RPMI8226 (cell line): ENCODE data around the gene KRTAP12-4.
"Not testable (repeated sequence)": the region's sequence is repeated elsewhere in the genome, so short reads cannot be mapped to it uniquely, and the experiment has no call there.

Experiments used
- DNase-seq: peaks from one replicate; pipeline ENCODE4 v3.0.0-alpha.2; 2015

KRTAP12-4 gene

DNA sequence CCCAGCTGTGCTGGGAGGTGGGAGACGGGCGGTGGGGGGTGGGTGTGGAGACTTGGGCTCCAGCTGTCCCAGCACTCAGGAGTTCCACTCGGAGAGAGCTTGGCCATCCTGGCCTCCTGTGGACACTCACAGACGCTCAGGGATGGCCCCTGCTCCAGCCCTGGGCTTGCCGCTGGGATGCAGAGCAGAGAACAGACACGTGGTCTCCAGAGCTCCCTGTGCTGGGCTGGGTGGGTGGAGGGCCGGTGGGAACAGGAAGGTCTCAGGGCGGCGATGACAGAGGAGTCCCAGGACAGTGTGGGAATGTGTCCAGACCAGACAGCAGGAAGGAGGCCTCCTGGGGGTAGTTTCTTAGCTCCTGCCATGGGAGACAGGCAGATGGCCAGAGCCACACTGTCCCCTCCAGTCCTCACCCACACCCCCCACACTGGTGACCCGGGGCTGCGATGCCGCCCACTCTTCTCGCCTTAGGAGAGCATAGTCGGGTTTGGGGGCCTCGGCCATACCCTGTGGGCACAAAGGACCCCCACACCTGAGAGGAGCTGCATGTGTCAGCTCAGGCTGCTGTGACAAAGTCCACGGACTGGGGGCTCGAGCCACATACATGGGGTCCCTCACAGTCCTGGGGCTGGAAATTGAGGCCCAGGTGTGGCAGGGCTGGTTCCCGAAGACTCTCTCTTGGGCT, 25.6 kb downstream of the KRTAP12-4 start:
- no peak for DNase-seq

DNA sequence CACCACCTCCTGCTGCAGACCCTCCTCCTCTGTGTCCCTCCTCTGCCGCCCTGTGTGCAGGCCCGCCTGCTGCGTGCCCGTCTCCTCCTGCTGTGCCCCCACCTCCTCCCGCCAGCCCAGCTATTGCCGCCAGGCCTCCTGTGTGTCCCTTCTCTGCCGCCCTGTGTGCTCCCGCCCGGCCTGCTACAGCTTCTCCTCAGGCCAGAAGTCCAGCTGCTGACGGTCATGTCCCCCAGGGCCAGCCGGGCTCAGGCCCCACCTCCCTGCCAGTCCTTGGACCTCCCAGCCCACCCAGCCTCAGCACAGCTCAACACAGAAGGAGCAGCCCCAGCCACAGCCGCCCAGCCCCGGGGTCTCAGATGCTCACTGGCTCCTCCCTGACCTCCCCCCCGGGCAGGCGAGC, 26.6 kb downstream of the KRTAP12-4 start:
- not testable (repeated sequence) for DNase-seq

DNA sequence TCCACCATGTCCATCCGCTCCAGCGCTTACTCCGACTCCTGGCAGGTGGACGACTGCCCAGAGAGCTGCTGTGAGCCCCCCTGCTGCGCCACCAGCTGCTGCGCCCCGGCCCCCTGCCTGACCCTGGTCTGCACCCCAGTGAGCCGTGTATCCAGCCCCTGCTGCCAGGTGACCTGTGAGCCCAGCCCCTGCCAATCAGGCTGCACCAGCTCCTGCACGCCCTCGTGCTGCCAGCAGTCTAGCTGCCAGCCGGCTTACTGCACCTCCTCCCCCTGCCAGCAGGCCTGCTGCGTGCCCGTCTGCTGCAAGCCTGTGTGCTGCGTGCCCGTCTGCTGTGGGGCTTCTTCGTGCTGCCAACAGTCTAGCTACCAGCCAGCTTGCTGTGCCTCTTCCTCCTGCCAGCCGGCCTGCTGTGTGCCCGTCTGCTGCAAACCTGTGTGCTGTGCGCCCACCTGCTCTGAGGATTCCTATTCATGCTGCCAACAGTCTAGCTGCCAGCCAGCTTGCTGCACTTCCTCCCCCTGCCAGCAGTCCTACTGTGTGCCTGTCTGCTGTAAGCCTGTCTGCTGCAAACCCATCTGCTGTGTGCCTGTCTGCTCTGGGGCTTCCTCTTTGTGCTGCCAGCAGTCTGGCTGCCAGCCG, 27.2 kb downstream of the KRTAP12-4 start:
- not testable (repeated sequence) for DNase-seq

DNA sequence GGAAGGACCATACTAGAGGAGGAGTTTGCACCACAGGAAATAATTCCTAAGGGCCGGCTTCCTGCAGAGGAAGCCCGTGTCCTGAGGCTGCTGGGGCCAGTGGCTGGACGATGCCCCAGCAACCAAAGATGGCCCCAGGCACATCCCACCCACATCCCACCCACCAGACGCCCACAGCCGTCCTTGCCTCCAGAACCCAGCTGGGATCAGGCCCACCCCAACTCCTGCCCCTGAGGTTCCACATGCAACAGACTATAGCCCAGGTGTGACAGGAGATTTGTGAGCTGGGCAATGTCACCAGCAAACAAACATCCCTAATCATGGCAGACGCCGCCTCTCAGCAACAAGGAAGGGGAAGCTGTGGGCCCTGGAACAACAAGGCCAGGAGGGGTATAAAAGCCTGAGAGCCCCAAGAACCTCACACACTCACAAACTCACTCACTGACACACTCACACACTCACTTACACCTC, 27.8 kb downstream of the KRTAP12-4 start, which contains the start of gene KRTAP10-9:
KRTAP10-9 (plus strand) TSS at position 421 of the 471 bp plus-strand sequence. CDS start 79 bp downstream, outside the sequence.
- DNase-seq, result no peak

DNA sequence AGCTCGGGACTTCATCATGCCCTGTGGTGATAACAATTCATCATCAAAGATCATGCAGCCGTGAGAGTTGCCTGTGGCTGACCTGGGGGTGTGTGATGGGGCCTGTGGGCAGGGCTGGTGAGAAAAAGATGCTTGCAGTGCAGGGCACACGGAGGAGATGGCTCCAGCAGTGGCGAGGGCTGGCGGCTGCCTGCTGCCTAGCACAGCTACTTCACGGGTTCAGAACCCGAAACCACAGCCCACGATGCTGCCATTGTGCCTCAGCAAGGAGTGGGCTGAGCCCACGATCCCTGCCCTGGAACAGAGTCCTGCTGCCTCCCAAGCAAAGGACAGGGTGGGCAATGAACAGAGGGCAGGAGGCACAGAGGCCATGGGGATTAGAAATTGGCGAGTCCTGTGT, 28.2 kb downstream of the KRTAP12-4 start:
- no peak for DNase-seq

DNA sequence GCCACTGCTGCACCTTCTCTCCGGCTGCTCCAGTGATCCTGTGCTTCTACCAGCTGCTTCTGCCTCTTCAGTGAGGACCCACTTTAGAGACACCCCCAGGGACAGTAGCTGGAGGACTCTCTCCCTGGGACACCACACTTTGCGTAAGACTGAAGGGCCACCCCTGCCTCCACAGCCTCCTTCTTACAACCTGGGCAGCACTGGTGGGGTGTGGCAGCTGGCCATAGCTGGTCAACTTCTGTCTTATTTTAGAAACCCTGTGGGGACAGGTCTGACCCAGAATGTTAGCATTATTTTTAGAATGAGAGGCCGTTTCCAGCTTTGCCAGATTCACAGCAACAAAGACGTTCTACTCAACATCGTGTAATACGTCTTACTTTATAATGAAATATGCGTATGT, 28.7 kb downstream of the KRTAP12-4 start:
- DNase-seq, result no peak

DNA sequence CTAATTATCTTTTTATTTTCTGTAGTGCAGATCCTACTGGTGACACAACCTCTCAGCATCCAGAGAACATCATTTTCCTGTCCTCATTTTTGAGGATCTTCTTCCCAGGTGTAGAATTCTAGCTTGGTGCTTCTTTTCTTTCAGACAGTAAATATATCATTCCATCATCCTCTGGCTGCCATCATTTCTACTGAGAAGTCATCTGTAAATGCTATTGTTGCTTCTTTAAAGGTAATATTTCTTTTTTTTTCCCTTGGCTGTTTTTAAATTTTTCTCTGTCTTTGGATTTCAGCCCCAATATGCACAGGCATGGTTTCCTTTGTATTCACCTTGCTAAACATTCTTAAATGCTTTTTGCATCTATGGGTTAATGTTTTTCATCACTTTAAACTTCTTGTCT, 30.9 kb downstream of the KRTAP12-4 start:
- DNase-seq, result no peak

DNA sequence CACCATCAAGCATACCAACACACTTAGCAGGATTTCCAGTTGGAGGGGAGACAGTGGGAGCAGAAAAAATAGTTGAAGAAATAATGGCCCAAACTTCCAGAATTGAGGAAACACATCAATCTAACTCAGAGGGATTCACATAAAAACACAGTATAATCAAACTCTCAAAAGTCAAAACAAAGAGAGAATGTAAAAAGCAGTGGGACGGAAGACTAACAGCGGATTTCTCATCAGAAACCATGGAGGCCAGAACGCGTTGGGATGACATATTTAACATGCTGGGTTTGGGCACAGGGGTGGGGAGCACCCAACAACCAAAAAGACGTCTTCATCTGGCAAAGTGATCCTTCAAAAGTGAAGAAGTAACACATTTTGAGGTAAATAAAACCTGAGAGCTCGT, 34.6 kb downstream of the KRTAP12-4 start:
- no peak for DNase-seq

DNA sequence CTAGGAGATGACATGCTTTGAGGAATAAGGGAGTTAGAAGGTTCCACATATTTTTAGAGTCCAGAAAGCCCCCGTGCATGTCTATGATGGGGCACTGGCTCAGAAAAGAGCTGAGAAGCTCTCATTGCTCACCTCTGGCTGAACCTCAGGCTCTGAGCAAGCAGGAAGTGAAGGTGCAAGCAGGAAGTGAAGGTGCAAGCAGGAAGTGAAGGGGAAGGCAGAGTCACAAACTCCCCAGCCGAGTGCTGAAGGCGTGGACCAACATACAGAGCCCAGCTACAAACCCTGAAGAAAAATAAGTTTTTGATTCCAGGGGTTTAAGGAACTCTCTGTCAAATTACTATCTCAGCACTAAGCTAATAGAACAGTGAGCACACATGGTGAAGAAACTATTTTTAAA, 35.5 kb downstream of the KRTAP12-4 start:
- peak; percentile 67 for DNase-seq

DNA sequence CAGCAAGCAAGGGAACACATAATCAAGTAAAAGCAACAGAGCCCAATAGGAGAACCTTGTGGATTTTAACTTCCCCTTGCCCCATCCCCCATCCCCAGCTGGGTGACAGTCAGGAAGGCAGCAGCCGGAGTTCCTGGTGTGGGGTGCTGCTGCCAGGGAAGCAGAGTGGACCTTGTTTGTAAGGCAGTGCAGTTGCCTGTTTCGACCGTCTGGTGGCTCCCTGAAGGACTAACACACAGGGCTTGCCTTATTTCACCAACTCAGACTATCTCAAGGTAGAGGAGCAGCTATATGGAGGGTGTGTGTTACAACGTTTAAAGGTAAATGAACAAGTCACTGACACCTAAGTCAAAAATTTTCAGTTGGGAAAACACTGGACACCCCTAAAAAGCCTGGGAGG, 36.0 kb downstream of the KRTAP12-4 start:
- peak; percentile 69 for DNase-seq

DNA sequence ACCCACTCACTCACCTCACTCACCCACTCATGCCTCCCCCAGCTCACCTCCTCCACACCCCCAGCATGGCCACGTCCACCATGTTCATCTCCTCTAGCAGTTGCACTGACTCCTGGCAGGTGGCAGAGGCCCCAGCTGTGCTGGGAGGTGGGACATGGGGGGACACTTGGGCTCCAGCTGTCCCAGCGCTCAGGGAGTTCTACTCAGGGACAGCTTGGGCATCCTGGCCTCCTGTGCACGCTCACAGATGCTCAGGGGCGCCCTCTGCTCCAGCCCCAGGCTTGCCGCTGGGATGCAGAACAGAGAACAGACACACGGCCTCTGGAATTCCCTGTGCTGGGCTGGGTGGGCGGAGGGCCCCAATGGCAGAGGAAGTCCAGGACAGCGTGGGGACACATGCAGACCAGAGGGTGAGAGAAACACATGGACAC, 37.4 kb downstream of the KRTAP12-4 start:
- no peak for DNase-seq

DNA sequence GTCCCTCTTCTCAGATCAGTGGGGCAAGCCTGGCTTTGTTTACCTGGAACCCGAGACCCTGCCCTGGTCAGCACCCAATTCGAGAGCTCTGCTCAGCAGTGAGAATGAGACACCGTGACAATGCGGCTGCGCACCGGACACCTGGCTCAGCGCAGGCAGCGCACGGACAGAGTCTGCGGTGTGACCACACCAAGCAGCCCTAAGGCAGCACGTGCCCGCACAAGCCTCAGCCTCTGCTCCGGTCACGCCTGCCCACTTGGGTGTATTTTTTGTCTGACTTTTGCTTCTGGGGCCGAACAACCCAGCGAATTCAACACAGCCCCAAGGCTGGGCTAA, 37.9 kb downstream of the KRTAP12-4 start:
- DNase-seq, result peak; percentile 80

DNA sequence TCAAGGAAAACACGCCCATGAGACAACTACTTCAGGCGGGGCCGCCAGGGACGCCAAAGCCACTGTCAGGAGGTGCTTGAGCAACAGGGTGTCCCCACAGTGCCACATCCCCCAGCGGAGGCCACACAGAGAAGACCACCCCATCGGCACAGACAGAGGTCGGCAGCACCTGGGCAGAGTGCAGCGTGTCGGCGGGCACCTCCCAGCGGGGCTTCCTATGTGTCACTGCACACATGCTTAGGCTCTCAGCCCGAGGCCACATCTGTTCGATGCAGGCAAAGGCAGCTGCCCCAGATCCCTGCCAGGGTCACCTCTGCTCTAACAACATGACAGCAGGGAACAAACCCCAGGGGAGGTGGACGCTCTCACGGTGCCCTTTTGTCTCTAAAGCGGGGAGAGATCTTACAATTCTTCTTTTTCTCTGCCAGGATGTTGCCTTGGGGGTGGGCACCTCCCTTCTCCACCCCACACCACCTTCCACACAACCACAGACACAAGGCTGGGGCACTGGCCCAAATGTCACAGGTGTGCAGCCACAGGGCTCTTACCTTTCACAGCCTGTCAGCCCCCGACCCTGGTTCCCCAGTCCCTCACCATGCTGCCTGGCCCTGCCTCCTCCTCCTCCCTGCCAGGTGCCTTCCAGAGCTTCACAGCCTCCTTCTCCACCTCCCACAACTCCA, 38.4 kb downstream of the KRTAP12-4 start:
- peak; percentile 75 for DNase-seq

DNA sequence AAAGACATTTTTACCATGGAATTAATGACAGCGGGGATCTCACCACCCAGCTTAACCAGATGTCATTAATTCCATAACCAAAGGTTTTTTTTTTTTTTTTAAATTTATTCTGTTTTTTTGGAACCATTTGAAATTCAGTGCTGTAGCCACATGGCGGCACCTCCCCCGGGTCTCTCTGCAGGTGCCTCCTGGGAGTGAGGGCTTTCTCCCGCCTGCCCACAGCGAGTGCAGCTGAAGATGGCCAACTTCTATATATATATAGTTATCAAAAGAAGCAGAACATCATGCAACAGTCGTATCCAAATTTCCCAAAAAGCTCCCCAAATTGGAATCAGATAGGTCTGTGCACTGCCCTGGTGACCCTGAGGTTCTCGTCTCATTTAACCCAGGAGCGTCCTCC, 39.0 kb downstream of the KRTAP12-4 start:
- DNase-seq, result peak; percentile 59

DNA sequence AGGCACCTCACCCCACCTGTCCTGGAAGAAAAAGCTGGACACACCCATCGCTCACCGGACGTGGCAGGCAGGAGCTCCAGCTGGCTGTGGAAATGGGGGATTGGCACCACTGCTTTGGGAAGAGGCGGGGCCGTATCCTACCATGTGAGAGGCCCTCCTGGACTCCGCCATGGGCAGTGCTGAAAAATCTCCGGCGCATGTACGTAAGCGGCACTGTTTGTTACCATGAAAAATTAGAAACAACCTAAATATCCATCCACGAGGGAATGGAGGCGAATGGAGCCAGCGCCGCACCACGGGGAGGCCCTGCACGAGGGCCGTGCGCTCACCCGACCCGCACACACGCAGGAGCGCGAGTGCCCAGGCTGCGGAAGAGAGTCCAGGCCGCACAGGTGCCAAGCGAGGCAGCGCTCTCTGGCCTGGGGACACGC, 39.5 kb downstream of the KRTAP12-4 start:
- DNase-seq, result no peak

DNA sequence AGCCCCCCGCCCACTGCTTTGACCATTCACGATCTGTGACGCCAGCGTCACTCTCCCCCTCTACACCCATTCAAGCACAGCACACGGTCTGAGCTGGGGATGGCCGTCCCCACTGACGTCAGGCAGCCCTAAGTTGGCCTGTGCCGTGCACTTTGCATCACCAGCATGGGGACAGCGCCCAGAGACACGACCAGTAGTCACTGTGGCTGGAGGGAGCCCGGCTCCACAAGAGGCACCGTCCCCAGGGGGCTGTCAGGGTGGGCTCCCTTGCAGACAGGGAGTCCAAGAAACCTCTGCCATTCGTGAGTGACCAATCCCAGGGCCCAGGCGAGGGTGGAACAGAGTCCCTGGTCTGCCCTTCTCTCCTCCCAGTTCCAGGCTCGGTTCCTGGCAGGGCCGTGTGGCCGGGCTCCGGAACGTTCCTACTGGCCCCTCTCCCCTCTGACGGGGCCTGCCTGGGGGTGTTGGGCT, 40.3 kb downstream of the KRTAP12-4 start:
- DNase-seq, result no peak

DNA sequence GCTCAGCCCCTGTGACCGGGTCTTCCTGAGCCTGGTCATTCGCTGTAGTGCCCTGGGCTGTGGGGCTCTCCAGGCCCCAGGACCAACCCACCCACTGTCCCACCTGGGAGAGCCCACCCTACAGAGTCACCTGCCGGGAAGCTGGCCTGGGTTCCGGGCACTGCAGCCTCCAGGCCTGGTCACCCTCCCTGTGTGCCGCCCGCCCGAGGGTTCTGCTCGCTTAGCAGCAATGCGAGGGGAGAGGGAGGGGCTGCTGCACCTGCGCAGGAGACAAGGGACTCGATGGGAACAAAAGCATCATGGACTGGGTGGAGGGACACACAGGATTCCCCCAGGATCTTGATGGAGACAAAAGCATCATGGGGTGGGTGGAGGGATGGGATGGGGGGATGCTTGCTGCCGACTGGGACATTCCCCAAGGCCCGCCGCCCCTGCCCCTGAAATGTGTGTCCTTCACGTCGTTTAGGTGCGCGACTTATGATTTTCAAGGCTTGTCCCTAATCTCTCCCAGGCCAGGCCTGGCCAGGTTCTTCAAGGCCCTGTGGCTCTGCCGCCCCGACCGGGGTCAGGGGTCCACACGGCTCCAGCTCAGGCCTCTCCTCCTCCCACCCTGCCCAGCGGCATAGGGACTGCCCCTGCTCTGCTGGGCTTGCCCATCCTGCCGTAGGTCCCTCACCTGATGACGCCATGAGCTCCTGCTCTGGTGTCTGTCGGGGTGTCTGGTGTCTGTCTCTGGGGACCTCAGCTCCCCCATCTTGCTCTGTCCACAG, 40.9 kb downstream of the KRTAP12-4 start:
- DNase-seq, result no peak

DNA sequence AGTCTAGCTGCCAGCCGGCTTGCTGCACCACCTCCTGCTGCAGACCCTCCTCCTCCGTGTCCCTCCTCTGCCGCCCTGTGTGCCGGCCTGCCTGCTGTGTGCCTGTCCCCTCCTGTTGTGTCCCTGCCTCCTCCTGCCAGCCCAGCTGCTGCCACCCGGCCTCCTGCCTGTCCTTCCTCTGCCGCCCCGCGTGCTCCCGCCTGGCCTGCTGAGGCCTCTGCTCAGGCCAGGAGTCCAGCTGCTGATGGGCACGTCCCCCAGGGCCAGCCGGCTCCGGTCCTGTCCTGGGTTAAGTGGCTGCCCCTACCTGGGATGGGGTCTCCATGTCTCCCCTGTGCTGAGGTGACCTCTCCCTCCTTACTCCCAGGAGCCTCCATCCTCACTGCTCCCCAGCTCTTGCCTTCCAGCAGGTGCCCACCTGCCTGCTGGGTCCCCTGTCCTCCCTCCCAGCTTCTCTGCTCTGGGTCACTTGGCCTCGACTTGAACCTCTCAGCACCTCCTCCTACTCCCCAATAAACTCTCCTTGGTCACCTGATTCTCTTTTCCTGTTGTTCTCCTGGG, 41.7 kb downstream of the KRTAP12-4 start:
- DNase-seq, result no peak

DNA sequence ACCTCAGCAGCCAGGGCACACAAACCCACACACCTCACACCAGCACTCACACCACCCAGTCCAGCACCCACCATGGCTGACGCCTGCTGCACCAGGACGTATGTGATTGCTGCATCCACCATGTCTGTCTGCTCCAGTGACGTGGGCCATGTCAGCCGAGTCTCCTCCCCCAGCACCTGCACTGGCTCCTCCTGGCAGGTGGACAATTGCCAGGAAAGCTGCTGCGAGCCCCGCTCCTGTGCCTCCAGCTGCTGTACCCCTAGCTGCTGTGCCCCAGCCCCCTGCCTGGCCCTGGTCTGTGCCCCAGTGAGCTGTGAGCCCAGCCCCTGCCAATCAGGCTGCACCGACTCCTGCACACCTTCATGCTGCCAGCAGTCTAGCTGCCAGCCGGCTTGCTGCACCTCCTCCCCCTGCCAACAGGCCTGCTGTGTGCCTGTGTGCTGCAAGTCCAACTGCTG, 42.4 kb downstream of the KRTAP12-4 start, which contains the start of gene KRTAP10-8:
KRTAP10-8 (plus strand) TSS at position 51 of the 458 bp plus-strand sequence; CDS start at position 73, 22 bp downstream.
- DNase-seq, result peak; percentile 93

DNA sequence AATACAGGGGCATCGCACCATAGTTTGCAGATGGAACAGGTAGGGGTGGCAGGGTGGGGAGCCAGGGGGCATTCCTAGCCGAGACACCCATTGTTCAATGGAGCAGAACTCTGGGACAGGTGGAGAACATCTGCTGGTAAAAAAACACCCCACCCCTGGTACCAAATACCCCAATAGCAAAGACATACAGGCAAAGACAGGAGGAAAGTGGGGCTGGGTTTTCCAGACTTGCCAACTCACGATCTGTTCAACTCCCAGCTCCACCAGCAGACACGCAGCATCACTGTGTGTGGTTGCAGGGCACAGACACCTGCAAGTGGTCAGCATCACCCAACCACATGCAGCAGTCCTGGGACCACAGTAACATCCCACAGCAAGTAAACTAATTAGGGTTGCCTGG, 42.9 kb downstream of the KRTAP12-4 start:
- DNase-seq, result peak; percentile 54

DNA sequence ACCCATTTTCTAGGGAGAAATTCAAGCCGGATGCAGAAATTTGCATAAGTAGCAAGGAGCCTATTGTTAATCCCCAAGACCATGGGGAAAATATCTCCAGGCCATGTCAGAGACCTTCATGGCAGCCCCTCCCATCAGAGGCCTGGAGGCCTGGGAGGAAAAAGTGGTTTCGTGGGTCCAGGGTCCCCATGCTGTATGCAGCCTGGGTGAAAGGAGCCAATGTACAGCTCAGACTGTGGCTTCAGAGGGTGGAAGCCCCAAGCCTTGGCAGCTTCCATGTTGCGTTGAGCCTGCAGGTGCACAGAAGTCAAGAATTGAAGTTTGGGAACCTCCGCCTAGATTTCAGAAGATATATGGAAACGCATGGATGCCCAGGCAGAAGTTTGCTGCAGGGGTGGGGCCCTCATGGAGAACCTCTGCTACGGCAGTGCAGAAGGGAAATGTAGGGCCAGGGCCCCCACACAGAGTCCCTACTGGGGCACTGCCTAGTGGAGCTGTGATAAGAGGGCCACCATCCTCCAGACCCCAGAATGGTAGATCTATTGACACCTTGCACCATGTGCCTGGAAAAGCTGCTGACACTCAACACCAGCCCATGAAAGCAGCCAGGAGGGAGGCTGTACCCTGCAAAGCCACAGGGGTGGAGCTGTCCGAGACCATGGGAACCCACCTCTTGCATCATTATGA, 44.2 kb downstream of the KRTAP12-4 start:
- not testable (repeated sequence) for DNase-seq

DNA sequence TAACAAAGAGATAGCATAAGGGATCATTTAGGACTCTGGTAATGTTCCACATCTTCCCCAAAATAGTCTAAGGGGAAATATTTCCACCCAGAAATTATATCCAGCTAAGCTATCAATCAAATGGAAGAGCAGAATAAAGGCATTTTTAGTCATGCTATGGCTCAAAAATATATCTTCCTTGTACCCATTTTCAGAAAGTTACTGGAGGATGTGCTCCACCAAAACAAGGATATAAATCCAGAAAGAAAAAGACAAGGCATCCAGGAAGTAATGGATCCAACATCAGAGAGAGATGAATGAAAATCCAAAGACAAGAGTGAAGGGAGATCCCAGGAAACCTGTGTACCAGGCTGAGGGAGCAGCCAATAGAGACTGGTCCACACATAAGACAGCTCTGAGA, 45.3 kb downstream of the KRTAP12-4 start:
- no peak for DNase-seq
